WTC11 (cell line): Measurements from ENCODE around the gene FTSJ3. TPM values are rescaled to one million over a fixed set of nuclear protein-coding genes. Genes with fewer than 3 reads are reported as not detected.

Experiments
- ATAC-seq: fragments of 200-7000 bp; cut with Tn5 transposase; 2 replicates; pipeline ENCODE4 v1.10.0; 2021; ENCODE audit warnings: mild to moderate bottlenecking, moderate library complexity
- CTCF ChIA-PET: fragments of 300-600 bp; sonication (Branson Sonifier 250); formaldehyde crosslinking; loops from one replicate; lab custom pipeline; 2021; ENCODE audit warnings: antibody characterized with exemption; lab: Charles Lee
- POLR2A ChIA-PET: fragments of 350-600 bp; sonication (Branson Sonifier 250); formaldehyde crosslinking; loops from one replicate; lab custom pipeline; 2021; ENCODE audit warnings: antibody characterized with exemption; lab: Charles Lee
- DNase-seq: peaks from one replicate; pipeline ENCODE4 v3.0.0; 2021; ENCODE audit warnings: low spot score
- H3K27ac Mint-ChIP-seq: 2 replicates; pipeline ENCODE4 v1.8.0; 2021; ENCODE audit warnings: mixed read lengths
- H3K27me3 Mint-ChIP-seq: 2 replicates; pipeline ENCODE4 v1.8.0; 2021; ENCODE audit warnings: low read depth, mild to moderate bottlenecking, moderate library complexity, mixed read lengths
- H3K36me3 Mint-ChIP-seq: 2 replicates; pipeline ENCODE4 v1.8.0; 2021; ENCODE audit warnings: mixed read lengths
- H3K4me1 Mint-ChIP-seq: 2 replicates; pipeline ENCODE4 v1.8.0; 2022; ENCODE audit warnings: mixed read lengths
- H3K4me3 Mint-ChIP-seq: 2 replicates; pipeline ENCODE4 v1.8.0; 2021; ENCODE audit warnings: mild to moderate bottlenecking, moderate library complexity, mixed read lengths
- H3K9me3 Mint-ChIP-seq: 2 replicates; pipeline ENCODE4 v1.8.0; 2021; ENCODE audit warnings: mixed read lengths
- ATF3 ChIP-seq: sonication (generic); formaldehyde crosslinking; conservative IDR thresholded peaks from 2 replicates; pipeline ENCODE4 v1.8.1; 2022; ENCODE audit warnings: mild to moderate bottlenecking, missing genetic modification reagents
- E2F5 ChIP-seq: sonication (generic); formaldehyde crosslinking; IDR thresholded peaks from 2 replicates; pipeline ENCODE4 v1.8.1; 2022; ENCODE audit warnings: mild to moderate bottlenecking, moderate library complexity, missing genetic modification reagents
- ELF4 ChIP-seq: sonication (generic); formaldehyde crosslinking; IDR thresholded peaks from 2 replicates; pipeline ENCODE4 v1.8.1; 2022; ENCODE audit warnings: low read depth, mild to moderate bottlenecking, moderate library complexity, missing genetic modification reagents
- ETV6 ChIP-seq: sonication (generic); formaldehyde crosslinking; IDR thresholded peaks from 2 replicates; pipeline ENCODE4 v1.8.1; 2022; ENCODE audit warnings: mild to moderate bottlenecking, missing genetic modification reagents
- FOXP1 ChIP-seq: sonication (generic); formaldehyde crosslinking; IDR thresholded peaks from 2 replicates; pipeline ENCODE4 v1.8.0; 2022; ENCODE audit warnings: missing genetic modification reagents, mild to moderate bottlenecking, moderate library complexity, borderline replicate concordance
- HMGA2 ChIP-seq: fragments of 250-450 bp; sonication (Bioruptor Pico); IDR thresholded peaks from 2 replicates; pipeline ENCODE4 v1.4.0; 2021; ENCODE audit warnings: mild to moderate bottlenecking, moderate library complexity
- MXD4 ChIP-seq: fragments of 250-450 bp; sonication (Bioruptor Pico); IDR thresholded peaks from 2 replicates; pipeline ENCODE4 v1.8.0; 2021; ENCODE audit warnings: mild to moderate bottlenecking, moderate library complexity, borderline replicate concordance
- NFATC4 ChIP-seq: fragments of 250-450 bp; sonication (Bioruptor Pico); IDR thresholded peaks from 2 replicates; pipeline ENCODE4 v1.9.0; 2021; ENCODE audit warnings: mild to moderate bottlenecking
- NFE2L1 ChIP-seq: sonication (generic); formaldehyde crosslinking; IDR thresholded peaks from 2 replicates; pipeline ENCODE4 v1.8.1; 2023; ENCODE audit warnings: missing genetic modification reagents
- NR1H2 ChIP-seq: sonication (generic); formaldehyde crosslinking; IDR thresholded peaks from 2 replicates; pipeline ENCODE4 v1.9.0; 2021; ENCODE audit warnings: mild to moderate bottlenecking, moderate library complexity, missing genetic modification reagents
- NR3C1 ChIP-seq: sonication (generic); formaldehyde crosslinking; conservative IDR thresholded peaks from 2 replicates; pipeline ENCODE4 v1.8.1; 2023; ENCODE audit warnings: low read depth, mild to moderate bottlenecking, missing genetic modification reagents
- PRRX2 ChIP-seq: fragments of 250-450 bp; sonication (Bioruptor Pico); IDR thresholded peaks from 2 replicates; pipeline ENCODE4 v1.8.0; 2021; ENCODE audit warnings: mild to moderate bottlenecking
- SOX15 ChIP-seq: fragments of 250-450 bp; sonication (Bioruptor Pico); IDR thresholded peaks from 2 replicates; pipeline ENCODE4 v1.9.0; 2021; ENCODE audit warnings: mild to moderate bottlenecking
- SP1 ChIP-seq: sonication (generic); formaldehyde crosslinking; conservative IDR thresholded peaks from 2 replicates; pipeline ENCODE4 v1.8.1; 2022; ENCODE audit warnings: missing genetic modification reagents
- USF1 ChIP-seq: sonication (generic); formaldehyde crosslinking; IDR thresholded peaks from 2 replicates; pipeline ENCODE4 v1.8.0; 2022; ENCODE audit warnings: mild to moderate bottlenecking, missing genetic modification reagents
- USF2 ChIP-seq: sonication (generic); formaldehyde crosslinking; IDR thresholded peaks from 2 replicates; pipeline ENCODE4 v1.8.1; 2023; ENCODE audit warnings: mild to moderate bottlenecking, missing genetic modification reagents, moderate library complexity
- ZNF121 ChIP-seq: sonication (generic); formaldehyde crosslinking; IDR thresholded peaks from 2 replicates; pipeline ENCODE4 v1.8.0; 2023; ENCODE audit warnings: missing genetic modification reagents
- ZNF232 ChIP-seq: sonication (generic); formaldehyde crosslinking; IDR thresholded peaks from 2 replicates; pipeline ENCODE4 v1.8.0; 2022; ENCODE audit warnings: mild to moderate bottlenecking, missing genetic modification reagents
- ZNF416 ChIP-seq: fragments of 250-450 bp; sonication (Bioruptor Pico); IDR thresholded peaks from 2 replicates; pipeline ENCODE4 v1.9.0; 2021; ENCODE audit warnings: mild to moderate bottlenecking, inconsistent platforms
- total RNA-seq: library from RNA; stranded (reverse); gene quantifications from 3 replicates; pipeline ENCODE4 v1.2.3, GENCODE V29; 2021
- TF ChIP-seq, protein P1 (sequence below): sonication (generic); formaldehyde crosslinking; IDR thresholded peaks from 2 replicates; pipeline ENCODE4 v1.8.0; 2022; ENCODE audit warnings: mild to moderate bottlenecking, missing genetic modification reagents
- TF ChIP-seq, protein P2 (sequence below): sonication (generic); formaldehyde crosslinking; IDR thresholded peaks from 2 replicates; pipeline ENCODE4 v1.8.1; 2023; ENCODE audit warnings: mild to moderate bottlenecking, missing genetic modification reagents
- TF ChIP-seq, protein P3 (sequence below): sonication (generic); formaldehyde crosslinking; IDR thresholded peaks from 2 replicates; pipeline ENCODE4 v1.8.0; 2023; ENCODE audit warnings: mild to moderate bottlenecking, missing genetic modification reagents
- TF ChIP-seq, protein P4 (sequence below): fragments of 250-450 bp; sonication (Bioruptor Pico); IDR thresholded peaks from 2 replicates; pipeline ENCODE4 v1.8.0; 2021; ENCODE audit warnings: mild to moderate bottlenecking
- TF ChIP-seq, protein P5 (sequence below): fragments of 250-450 bp; sonication (Bioruptor Pico); IDR thresholded peaks from 2 replicates; pipeline ENCODE4 v1.9.0; 2021; ENCODE audit warnings: mild to moderate bottlenecking

Gene FTSJ3
- total RNA-seq, 1 experiment from 2014 or later = 62.1 TPM

DNA sequence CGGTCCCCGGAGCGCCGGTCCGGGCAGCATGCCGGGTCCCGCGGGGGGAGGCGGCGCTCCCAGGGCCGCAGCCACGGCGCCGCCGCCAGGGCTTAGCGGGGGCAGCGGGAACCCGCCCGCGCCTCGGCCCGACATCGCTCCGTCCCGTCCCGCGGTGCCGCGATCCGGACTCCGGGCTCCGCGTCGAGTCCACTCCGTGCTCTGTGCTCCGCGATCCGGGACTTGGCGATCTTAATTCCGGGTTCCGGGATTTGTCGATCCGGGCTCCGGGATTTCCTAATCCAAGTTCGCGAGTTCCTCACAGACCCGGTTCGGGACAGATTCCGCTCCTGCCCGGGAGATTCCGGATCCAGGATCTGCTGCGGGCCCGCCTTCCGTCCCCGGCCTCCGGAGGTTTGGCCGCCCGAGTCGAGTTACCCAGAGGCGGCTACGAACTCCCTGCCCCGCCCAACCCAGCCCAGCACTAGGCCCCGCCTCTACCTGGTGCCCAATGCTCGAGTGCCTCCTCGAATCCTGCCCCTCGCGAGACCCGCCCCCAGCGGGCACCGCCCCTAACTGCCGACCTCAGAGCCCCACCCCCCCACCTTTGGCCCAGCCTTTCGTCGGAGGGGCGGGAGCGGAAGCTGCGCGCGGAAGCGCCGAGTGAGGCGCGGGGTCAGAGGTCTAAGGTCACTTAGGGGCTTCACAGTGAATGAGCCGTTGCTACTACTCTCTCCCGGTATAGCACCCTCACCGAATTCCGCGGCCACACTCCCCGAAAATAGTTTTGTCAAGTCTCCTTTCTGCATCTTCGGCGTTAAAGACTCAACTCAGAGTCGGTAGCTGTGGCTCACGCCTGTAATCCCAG is 15.3 kb upstream of the FTSJ3 start, which contains the start of gene SMARCD2:
Gene SMARCD2 (minus strand): TSS at position 146 of the 847 bp plus-strand sequence. CDS start 11 bp downstream, at position 135.
- Mint-ChIP-seq H3K27me3 (peaks cover 29% of the 10 kb centered on the region), H3K4me1 (peaks cover 37% of the 10 kb centered on the region), H3K9me3 (peaks cover 2% of the 10 kb centered on the region), H3K4me3 (peak within 1 kb of the TSS; percentile 95), H3K27ac (peak within 1 kb of the TSS; percentile 84), H3K36me3 (peaks cover under 1% of the 10 kb centered on the region; the same call in 1 of the 2 replicates)
- DNase-seq (peak; percentile 99), ATAC-seq (peak; percentile 85)
- ChIA-PET POLR2A (interaction anchor here (1.2 kb wide), 1 partner anchor 16 kb away, joined by 7 read pairs; no protein-coding TSS in a partner anchor), CTCF (interaction anchor here (0.6 to 2.3 kb wide), 7 partner anchors 9 to 148 kb away, joined by 3 to 9 read pairs (median 4); partner anchors contain the start of gene GH2)
- TF ChIP-seq ETV6 (CRISPR knock-in tag) (0 out of 2 replicates have a peak, but pooled peaks have one; percentile 58), HMGA2 (CRISPR knock-in tag) (no peak), SP1 (CRISPR knock-in tag) (peak; percentile 93), ZNF121 (no peak), ATF3 (no peak), NFE2L1 (peak; percentile 73; the same call in 1 of the 2 replicates), ELF4 (CRISPR knock-in tag) (peak; percentile 68; the same call in 1 of the 2 replicates), PRRX2 (CRISPR knock-in tag) (peak; percentile 88; the same call in 1 of the 2 replicates), USF2 (CRISPR knock-in tag) (no peak), NFATC4 (CRISPR knock-in tag) (no peak), E2F5 (CRISPR knock-in tag) (peak; percentile 88), SOX15 (CRISPR knock-in tag) (no peak), ZNF232 (CRISPR knock-in tag) (peak; percentile 85), MXD4 (CRISPR knock-in tag) (no peak), NR1H2 (CRISPR knock-in tag) (no peak), USF1 (CRISPR knock-in tag) (peak; percentile 49; the same call in 1 of the 2 replicates), ZNF416 (CRISPR knock-in tag) (peak; percentile 68; the same call in 1 of the 2 replicates), FOXP1 (CRISPR knock-in tag) (peak; percentile 94; the same call in 1 of the 2 replicates), NR3C1 (no peak)
- TF ChIP-seq, protein P1, sequence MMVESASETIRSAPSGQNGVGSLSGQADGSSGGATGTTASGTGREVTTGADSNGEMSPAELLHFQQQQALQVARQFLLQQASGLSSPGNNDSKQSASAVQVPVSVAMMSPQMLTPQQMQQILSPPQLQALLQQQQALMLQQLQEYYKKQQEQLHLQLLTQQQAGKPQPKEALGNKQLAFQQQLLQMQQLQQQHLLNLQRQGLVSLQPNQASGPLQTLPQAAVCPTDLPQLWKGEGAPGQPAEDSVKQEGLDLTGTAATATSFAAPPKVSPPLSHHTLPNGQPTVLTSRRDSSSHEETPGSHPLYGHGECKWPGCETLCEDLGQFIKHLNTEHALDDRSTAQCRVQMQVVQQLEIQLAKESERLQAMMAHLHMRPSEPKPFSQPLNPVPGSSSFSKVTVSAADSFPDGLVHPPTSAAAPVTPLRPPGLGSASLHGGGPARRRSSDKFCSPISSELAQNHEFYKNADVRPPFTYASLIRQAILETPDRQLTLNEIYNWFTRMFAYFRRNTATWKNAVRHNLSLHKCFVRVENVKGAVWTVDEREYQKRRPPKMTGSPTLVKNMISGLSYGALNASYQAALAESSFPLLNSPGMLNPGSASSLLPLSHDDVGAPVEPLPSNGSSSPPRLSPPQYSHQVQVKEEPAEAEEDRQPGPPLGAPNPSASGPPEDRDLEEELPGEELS (CRISPR knock-in tag) = peak; percentile 67; the same call in 1 of the 2 replicates
- TF ChIP-seq, protein P2, sequence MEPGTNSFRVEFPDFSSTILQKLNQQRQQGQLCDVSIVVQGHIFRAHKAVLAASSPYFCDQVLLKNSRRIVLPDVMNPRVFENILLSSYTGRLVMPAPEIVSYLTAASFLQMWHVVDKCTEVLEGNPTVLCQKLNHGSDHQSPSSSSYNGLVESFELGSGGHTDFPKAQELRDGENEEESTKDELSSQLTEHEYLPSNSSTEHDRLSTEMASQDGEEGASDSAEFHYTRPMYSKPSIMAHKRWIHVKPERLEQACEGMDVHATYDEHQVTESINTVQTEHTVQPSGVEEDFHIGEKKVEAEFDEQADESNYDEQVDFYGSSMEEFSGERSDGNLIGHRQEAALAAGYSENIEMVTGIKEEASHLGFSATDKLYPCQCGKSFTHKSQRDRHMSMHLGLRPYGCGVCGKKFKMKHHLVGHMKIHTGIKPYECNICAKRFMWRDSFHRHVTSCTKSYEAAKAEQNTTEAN (CRISPR knock-in tag) = 0 out of 2 replicates have a peak, but pooled peaks have one; percentile 53
- TF ChIP-seq, protein P3, sequence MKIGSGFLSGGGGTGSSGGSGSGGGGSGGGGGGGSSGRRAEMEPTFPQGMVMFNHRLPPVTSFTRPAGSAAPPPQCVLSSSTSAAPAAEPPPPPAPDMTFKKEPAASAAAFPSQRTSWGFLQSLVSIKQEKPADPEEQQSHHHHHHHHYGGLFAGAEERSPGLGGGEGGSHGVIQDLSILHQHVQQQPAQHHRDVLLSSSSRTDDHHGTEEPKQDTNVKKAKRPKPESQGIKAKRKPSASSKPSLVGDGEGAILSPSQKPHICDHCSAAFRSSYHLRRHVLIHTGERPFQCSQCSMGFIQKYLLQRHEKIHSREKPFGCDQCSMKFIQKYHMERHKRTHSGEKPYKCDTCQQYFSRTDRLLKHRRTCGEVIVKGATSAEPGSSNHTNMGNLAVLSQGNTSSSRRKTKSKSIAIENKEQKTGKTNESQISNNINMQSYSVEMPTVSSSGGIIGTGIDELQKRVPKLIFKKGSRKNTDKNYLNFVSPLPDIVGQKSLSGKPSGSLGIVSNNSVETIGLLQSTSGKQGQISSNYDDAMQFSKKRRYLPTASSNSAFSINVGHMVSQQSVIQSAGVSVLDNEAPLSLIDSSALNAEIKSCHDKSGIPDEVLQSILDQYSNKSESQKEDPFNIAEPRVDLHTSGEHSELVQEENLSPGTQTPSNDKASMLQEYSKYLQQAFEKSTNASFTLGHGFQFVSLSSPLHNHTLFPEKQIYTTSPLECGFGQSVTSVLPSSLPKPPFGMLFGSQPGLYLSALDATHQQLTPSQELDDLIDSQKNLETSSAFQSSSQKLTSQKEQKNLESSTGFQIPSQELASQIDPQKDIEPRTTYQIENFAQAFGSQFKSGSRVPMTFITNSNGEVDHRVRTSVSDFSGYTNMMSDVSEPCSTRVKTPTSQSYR (CRISPR knock-in tag) = no peak
- TF ChIP-seq, protein P4, sequence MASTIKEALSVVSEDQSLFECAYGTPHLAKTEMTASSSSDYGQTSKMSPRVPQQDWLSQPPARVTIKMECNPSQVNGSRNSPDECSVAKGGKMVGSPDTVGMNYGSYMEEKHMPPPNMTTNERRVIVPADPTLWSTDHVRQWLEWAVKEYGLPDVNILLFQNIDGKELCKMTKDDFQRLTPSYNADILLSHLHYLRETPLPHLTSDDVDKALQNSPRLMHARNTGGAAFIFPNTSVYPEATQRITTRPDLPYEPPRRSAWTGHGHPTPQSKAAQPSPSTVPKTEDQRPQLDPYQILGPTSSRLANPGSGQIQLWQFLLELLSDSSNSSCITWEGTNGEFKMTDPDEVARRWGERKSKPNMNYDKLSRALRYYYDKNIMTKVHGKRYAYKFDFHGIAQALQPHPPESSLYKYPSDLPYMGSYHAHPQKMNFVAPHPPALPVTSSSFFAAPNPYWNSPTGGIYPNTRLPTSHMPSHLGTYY (CRISPR knock-in tag) = peak; percentile 83; the same call in 1 of the 2 replicates
- TF ChIP-seq, protein P5, sequence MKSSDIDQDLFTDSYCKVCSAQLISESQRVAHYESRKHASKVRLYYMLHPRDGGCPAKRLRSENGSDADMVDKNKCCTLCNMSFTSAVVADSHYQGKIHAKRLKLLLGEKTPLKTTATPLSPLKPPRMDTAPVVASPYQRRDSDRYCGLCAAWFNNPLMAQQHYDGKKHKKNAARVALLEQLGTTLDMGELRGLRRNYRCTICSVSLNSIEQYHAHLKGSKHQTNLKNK (CRISPR knock-in tag) = no peak
